ENCODE data around the gene TBC1D1.

- TF ChIP-seq, protein P1, sequence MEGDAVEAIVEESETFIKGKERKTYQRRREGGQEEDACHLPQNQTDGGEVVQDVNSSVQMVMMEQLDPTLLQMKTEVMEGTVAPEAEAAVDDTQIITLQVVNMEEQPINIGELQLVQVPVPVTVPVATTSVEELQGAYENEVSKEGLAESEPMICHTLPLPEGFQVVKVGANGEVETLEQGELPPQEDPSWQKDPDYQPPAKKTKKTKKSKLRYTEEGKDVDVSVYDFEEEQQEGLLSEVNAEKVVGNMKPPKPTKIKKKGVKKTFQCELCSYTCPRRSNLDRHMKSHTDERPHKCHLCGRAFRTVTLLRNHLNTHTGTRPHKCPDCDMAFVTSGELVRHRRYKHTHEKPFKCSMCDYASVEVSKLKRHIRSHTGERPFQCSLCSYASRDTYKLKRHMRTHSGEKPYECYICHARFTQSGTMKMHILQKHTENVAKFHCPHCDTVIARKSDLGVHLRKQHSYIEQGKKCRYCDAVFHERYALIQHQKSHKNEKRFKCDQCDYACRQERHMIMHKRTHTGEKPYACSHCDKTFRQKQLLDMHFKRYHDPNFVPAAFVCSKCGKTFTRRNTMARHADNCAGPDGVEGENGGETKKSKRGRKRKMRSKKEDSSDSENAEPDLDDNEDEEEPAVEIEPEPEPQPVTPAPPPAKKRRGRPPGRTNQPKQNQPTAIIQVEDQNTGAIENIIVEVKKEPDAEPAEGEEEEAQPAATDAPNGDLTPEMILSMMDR (conservative IDR thresholded peaks at IDR 0.05 in 1 of 2, IDR thresholded peaks at IDR 0.05 in 1 of 2; ENCODE audit: low read depth in 1 of 2, low read length in 2 of 2) = no peak
- no peak for TF ChIP-seq EZH2 (IDR thresholded peaks at IDR 0.05; ENCODE audit: low read length, missing control alignments)
Measured at GRCh38 chr4:38082021-38082420, 191.1 kb downstream of the TBC1D1 start.
